Measurements from ENCODE around the gene LCMT2. TPM values are rescaled to one million over a fixed set of nuclear protein-coding genes. Genes with fewer than 3 reads are reported as not detected.

The LCMT2 gene
- total and polyA plus RNA-seq, 2 experiments from 2014 or later: 2.3 to 7.1 TPM

DNA sequence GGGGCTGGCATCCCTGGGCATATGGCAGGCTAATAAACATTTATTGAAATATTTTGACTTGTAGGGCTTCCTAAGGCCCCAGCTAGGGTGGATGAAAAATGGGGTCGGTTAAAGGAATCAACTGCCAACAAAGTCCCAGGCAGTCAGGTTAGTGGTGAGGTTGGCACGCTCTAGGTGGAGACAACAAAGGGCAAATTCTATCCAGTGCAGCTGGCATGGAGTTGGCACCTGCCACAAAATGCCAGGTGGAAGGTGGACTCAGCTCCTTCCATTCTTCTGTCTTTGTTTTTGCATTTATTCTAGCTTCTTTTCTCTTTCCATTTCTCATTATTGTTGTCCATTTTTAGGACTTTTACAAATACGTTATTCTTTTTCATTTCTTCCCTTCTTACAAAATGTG is 31.0 kb downstream of the LCMT2 start:
- no peak overlapping the region for H3K4me3 Mint-ChIP-seq
- no peaks in the 10 kb centered on the region for H3K27me3 ChIP-seq (ENCODE audit: insufficient read depth)
- H3K4me1 Mint-ChIP-seq: peaks cover 10% of the 10 kb centered on the region; the same call in 2 of the 3 replicates
- DNase-seq (ENCODE audit: low spot score) (no peak), ATAC-seq (no peak)
- no peaks in the 10 kb centered on the region for H3K9me3 Mint-ChIP-seq
- no peaks in the 10 kb centered on the region for H3K79me2 ChIP-seq (replicated peaks; ENCODE audit: insufficient read depth)
- H3K27ac Mint-ChIP-seq: no peak overlapping the region
- no peaks in the 10 kb centered on the region for H3K36me3 Mint-ChIP-seq (ENCODE audit: low read depth)
- no peaks in the 10 kb centered on the region for H3F3A ChIP-seq (replicated peaks; ENCODE audit: low read depth)
- H2AFZ ChIP-seq: no peak overlapping the region
- H3K9me2 ChIP-seq (ENCODE audit: insufficient read depth): 0 out of 2 replicates have a peak, but pooled peaks cover 5% of the 10 kb centered on the region
- TF ChIP-seq ZNF331 (CRISPR knock-in tag; IDR thresholded peaks at IDR 0.05; ENCODE audit: low read depth) (no peak), JUNB (IDR thresholded peaks at IDR 0.05; ENCODE audit: unreplicated experiment) (no peak), ZNF114 (CRISPR knock-in tag; IDR thresholded peaks at IDR 0.05) (no peak), EZH2 (IDR thresholded peaks at IDR 0.05; ENCODE audit: low read depth, unreplicated experiment) (no peak)
- TF ChIP-seq, protein P1, sequence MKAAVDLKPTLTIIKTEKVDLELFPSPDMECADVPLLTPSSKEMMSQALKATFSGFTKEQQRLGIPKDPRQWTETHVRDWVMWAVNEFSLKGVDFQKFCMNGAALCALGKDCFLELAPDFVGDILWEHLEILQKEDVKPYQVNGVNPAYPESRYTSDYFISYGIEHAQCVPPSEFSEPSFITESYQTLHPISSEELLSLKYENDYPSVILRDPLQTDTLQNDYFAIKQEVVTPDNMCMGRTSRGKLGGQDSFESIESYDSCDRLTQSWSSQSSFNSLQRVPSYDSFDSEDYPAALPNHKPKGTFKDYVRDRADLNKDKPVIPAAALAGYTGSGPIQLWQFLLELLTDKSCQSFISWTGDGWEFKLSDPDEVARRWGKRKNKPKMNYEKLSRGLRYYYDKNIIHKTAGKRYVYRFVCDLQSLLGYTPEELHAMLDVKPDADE (IDR thresholded peaks at IDR 0.05): no peak
- TF ChIP-seq, protein P2, sequence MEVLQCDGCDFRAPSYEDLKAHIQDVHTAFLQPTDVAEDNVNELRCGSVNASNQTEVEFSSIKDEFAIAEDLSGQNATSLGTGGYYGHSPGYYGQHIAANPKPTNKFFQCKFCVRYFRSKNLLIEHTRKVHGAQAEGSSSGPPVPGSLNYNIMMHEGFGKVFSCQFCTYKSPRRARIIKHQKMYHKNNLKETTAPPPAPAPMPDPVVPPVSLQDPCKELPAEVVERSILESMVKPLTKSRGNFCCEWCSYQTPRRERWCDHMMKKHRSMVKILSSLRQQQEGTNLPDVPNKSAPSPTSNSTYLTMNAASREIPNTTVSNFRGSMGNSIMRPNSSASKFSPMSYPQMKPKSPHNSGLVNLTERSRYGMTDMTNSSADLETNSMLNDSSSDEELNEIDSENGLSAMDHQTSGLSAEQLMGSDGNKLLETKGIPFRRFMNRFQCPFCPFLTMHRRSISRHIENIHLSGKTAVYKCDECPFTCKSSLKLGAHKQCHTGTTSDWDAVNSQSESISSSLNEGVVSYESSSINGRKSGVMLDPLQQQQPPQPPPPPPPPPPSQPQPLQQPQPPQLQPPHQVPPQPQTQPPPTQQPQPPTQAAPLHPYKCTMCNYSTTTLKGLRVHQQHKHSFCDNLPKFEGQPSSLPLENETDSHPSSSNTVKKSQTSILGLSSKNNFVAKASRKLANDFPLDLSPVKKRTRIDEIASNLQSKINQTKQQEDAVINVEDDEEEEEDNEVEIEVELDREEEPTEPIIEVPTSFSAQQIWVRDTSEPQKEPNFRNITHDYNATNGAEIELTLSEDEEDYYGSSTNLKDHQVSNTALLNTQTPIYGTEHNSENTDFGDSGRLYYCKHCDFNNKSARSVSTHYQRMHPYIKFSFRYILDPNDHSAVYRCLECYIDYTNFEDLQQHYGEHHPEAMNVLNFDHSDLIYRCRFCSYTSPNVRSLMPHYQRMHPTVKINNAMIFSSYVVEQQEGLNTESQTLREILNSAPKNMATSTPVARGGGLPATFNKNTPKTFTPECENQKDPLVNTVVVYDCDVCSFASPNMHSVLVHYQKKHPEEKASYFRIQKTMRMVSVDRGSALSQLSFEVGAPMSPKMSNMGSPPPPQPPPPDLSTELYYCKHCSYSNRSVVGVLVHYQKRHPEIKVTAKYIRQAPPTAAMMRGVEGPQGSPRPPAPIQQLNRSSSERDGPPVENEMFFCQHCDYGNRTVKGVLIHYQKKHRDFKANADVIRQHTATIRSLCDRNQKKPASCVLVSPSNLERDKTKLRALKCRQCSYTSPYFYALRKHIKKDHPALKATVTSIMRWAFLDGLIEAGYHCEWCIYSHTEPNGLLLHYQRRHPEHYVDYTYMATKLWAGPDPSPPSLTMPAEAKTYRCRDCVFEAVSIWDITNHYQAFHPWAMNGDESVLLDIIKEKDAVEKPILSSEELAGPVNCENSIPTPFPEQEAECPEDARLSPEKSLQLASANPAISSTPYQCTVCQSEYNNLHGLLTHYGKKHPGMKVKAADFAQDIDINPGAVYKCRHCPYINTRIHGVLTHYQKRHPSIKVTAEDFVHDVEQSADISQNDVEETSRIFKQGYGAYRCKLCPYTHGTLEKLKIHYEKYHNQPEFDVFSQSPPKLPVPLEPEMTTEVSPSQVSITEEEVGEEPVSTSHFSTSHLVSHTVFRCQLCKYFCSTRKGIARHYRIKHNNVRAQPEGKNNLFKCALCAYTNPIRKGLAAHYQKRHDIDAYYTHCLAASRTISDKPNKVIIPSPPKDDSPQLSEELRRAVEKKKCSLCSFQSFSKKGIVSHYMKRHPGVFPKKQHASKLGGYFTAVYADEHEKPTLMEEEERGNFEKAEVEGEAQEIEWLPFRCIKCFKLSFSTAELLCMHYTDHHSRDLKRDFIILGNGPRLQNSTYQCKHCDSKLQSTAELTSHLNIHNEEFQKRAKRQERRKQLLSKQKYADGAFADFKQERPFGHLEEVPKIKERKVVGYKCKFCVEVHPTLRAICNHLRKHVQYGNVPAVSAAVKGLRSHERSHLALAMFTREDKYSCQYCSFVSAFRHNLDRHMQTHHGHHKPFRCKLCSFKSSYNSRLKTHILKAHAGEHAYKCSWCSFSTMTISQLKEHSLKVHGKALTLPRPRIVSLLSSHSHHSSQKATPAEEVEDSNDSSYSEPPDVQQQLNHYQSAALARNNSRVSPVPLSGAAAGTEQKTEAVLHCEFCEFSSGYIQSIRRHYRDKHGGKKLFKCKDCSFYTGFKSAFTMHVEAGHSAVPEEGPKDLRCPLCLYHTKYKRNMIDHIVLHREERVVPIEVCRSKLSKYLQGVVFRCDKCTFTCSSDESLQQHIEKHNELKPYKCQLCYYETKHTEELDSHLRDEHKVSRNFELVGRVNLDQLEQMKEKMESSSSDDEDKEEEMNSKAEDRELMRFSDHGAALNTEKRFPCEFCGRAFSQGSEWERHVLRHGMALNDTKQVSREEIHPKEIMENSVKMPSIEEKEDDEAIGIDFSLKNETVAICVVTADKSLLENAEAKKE (CRISPR knock-in tag; IDR thresholded peaks at IDR 0.05): no peak
- no peaks in the 10 kb centered on the region; the same call in 1 of the 2 replicates for H4K20me1 ChIP-seq (replicated peaks; ENCODE audit: insufficient read depth)
- no peak overlapping the region for H3K4me3 ChIP-seq
- H3K4me1 ChIP-seq (ENCODE audit: insufficient read depth): peaks cover 6% of the 10 kb centered on the region
- H3K27ac ChIP-seq (ENCODE audit: low read depth): no peak overlapping the region
- no peaks in the 10 kb centered on the region for H3K27me3 Mint-ChIP-seq (ENCODE audit: insufficient read depth, low read depth, poor library complexity)
- no peak overlapping the region for H3K4me2 ChIP-seq
- no peaks in the 10 kb centered on the region for H3K36me3 ChIP-seq (ENCODE audit: insufficient read depth)

Data from GM23338 (cell line).